ENCODE results near the gene CRMP1.

Gene CRMP1

GRCh38 chr4:5893004-5893580 is at the start of gene CRMP1:
Gene CRMP1 (minus strand): TSS chr4:5893086. CDS start chr4:5892969, 117 bp downstream.
- no peak for DNase-seq (ENCODE audit: low spot score)

GRCh38 chr4:5941601-5942000 is 48.7 kb upstream of the CRMP1 start:
- no peak for DNase-seq (ENCODE audit: low spot score)

- no peak for DNase-seq (ENCODE audit: low spot score)
Observed at GRCh38 chr4:5940470-5941203, 47.8 kb upstream of the CRMP1 start.

- no peak for DNase-seq (ENCODE audit: low spot score)
Observed at GRCh38 chr4:5933996-5934831, 41.3 kb upstream of the CRMP1 start.

GRCh38 chr4:5933116-5933515 is 40.2 kb upstream of the CRMP1 start:
- DNase-seq (ENCODE audit: low spot score), result peak; percentile 4

- no peak for DNase-seq (ENCODE audit: low spot score)
Observed at GRCh38 chr4:5932035-5932568, 39.2 kb upstream of the CRMP1 start.

- no peak for DNase-seq (ENCODE audit: low spot score)
Observed at GRCh38 chr4:5931526-5931925, 38.6 kb upstream of the CRMP1 start.

GRCh38 chr4:5930876-5931275 is 38.0 kb upstream of the CRMP1 start:
- no peak for DNase-seq (ENCODE audit: low spot score)

- no peak for DNase-seq (ENCODE audit: low spot score)
Observed at GRCh38 chr4:5930456-5930855, 37.6 kb upstream of the CRMP1 start.

- no peak for DNase-seq (ENCODE audit: low spot score)
Observed at GRCh38 chr4:5928844-5929420, 36.0 kb upstream of the CRMP1 start.

- DNase-seq (ENCODE audit: low spot score), result no peak
Observed at GRCh38 chr4:5928274-5928673, 35.4 kb upstream of the CRMP1 start.

GRCh38 chr4:5927747-5928146 is 34.9 kb upstream of the CRMP1 start:
- no peak for DNase-seq (ENCODE audit: low spot score)

- DNase-seq (ENCODE audit: low spot score), result no peak
Observed at GRCh38 chr4:5927116-5927515, 34.2 kb upstream of the CRMP1 start.

- DNase-seq (ENCODE audit: low spot score), result no peak
Observed at GRCh38 chr4:5926598-5926997, 33.7 kb upstream of the CRMP1 start.

- DNase-seq (ENCODE audit: low spot score), result no peak
Observed at GRCh38 chr4:5925419-5926200, 32.7 kb upstream of the CRMP1 start.

GRCh38 chr4:5924461-5925125 is 31.7 kb upstream of the CRMP1 start:
- no peak for DNase-seq (ENCODE audit: low spot score)

- no peak for DNase-seq (ENCODE audit: low spot score)
Observed at GRCh38 chr4:5923376-5923775, 30.5 kb upstream of the CRMP1 start.

GRCh38 chr4:5922556-5922955 is 29.7 kb upstream of the CRMP1 start:
- DNase-seq (ENCODE audit: low spot score), result no peak

GRCh38 chr4:5921981-5922380 is 29.1 kb upstream of the CRMP1 start:
- no peak for DNase-seq (ENCODE audit: low spot score)

GRCh38 chr4:5921101-5921980 is 28.5 kb upstream of the CRMP1 start:
- DNase-seq (ENCODE audit: low spot score), result no peak

Data from globus pallidus (tissue), 1 donor.